B cell (primary cell): ENCODE results near the gene DNAJC1. TPM values are rescaled to one million over a fixed set of nuclear protein-coding genes. Genes with fewer than 3 reads are reported as not detected.

ENCODE experiments used
- ATAC-seq: fragments of 200-7000 bp; cut with Tn5 transposase; one replicate; pipeline ENCODE4 v1.10.0; 2021; ENCODE audit warnings: low read depth, mild to moderate bottlenecking, moderate number of reproducible peaks, moderate library complexity
- CTCF ChIA-PET: fragments of 350-600 bp; sonication (Branson Sonifier 250); formaldehyde crosslinking; loops from one replicate; lab custom pipeline; 2021; ENCODE audit warnings: antibody characterized with exemption, inconsistent platforms; lab: Charles Lee
- POLR2A ChIA-PET: fragments of 350-600 bp; sonication (Branson Sonifier 250); formaldehyde crosslinking; loops from one replicate; lab custom pipeline; 2021; ENCODE audit warnings: antibody characterized with exemption; lab: Charles Lee
- DNase-seq: peaks from one replicate; pipeline ENCODE4 v3.0.0; 2013
- H2AFZ ChIP-seq: 2 replicates; pipeline ENCODE4 v1.6.1; 2012; ENCODE audit warnings: mild to moderate bottlenecking, low read depth, low read length; ENCODE audit not compliant: insufficient read depth, poor library complexity, severe bottlenecking
- H3K27ac ChIP-seq, 2 donors: 1 replicate in 1 of 2; 2 replicates in 1 of 2; pipeline ENCODE4 v1.5.1; 2012 to 2013; ENCODE audit warnings: low read length in 2 of 2, mild to moderate bottlenecking in 2 of 2, moderate library complexity in 1 of 2
- H3K27me3 ChIP-seq, 4 experiments: fragments of 200-600 bp in 1 of 4; sonication (generic) in 1 of 4; replicated peaks in 1 of 4; 1 replicate in 2 of 4; 2 replicates in 2 of 4; pipeline versions ENCODE4 v1.6.1 to v1.7.0; 2013 to 2016; ENCODE audit warnings: low read length in 3 of 4, mild to moderate bottlenecking in 2 of 4, mixed read lengths in 1 of 4, moderate library complexity in 1 of 4; ENCODE audit not compliant: insufficient read depth in 4 of 4, control insufficient read depth in 3 of 4; ENCODE audit errors: control extremely low read depth in 1 of 4
- H3K36me3 ChIP-seq, 2 experiments: replicated peaks in 1 of 2; 1 replicate in 1 of 2; 2 replicates in 1 of 2; pipeline versions ENCODE4 v1.6.1 to v1.7.1; 2013; ENCODE audit warnings: low read length in 1 of 2; ENCODE audit not compliant: insufficient read depth in 2 of 2, control insufficient read depth in 1 of 2; ENCODE audit errors: control extremely low read depth in 1 of 2, extremely low read depth in 1 of 2
- H3K4me1 ChIP-seq, 2 donors: fragments of 200-600 bp in 1 of 2; sonication (generic) in 1 of 2; 1 replicate in 1 of 2; 2 replicates in 1 of 2; pipeline versions ENCODE4 v1.5.1 to v1.6.1; 2013 to 2017; ENCODE audit warnings: low read length in 2 of 2; ENCODE audit not compliant: control insufficient read depth in 2 of 2, insufficient read depth in 2 of 2
- H3K4me2 ChIP-seq: replicated peaks from 2 replicates; pipeline ENCODE3; 2012; ENCODE audit warnings: mild to moderate bottlenecking, low read depth, low read length; ENCODE audit not compliant: poor library complexity, severe bottlenecking
- H3K4me3 ChIP-seq, 5 experiments: fragments of 200-600 bp in 1 of 5; sonication (generic) in 1 of 5; 1 replicate in 3 of 5; 2 replicates in 2 of 5; pipeline versions ENCODE4 v1.5.1 to v1.7.0; 2011 to 2016; ENCODE audit warnings: low read length in 4 of 5, mild to moderate bottlenecking in 4 of 5, low read depth in 2 of 5, control low read depth in 1 of 5, moderate library complexity in 1 of 5; ENCODE audit not compliant: insufficient read depth in 1 of 5; ENCODE audit errors: control extremely low read depth in 1 of 5, extremely low read depth in 1 of 5
- H3K79me2 ChIP-seq: fragments of 200-600 bp; sonication (generic); one replicate; pipeline ENCODE4 v1.6.0; 2016; ENCODE audit warnings: low read length; ENCODE audit not compliant: control insufficient read depth, insufficient read depth
- H3K9ac ChIP-seq: fragments of 200-600 bp; sonication (generic); 2 replicates; pipeline ENCODE4 v1.6.1; 2017; ENCODE audit warnings: mild to moderate bottlenecking, low read length, moderate library complexity
- H3K9me3 ChIP-seq, 3 donors: one replicate each; pipeline versions ENCODE4 v1.6.1 to v1.7.1; 2013; ENCODE audit warnings: low read length in 2 of 3; ENCODE audit not compliant: control insufficient read depth in 2 of 3, insufficient read depth in 1 of 3; ENCODE audit errors: control extremely low read depth in 1 of 3
- H4K20me1 ChIP-seq: 2 replicates; pipeline ENCODE4 v1.6.0; 2012; ENCODE audit warnings: mild to moderate bottlenecking, low read length; ENCODE audit not compliant: insufficient read depth, control insufficient read depth, poor library complexity, severe bottlenecking
- H3K27ac Mint-ChIP-seq: one replicate; pipeline ENCODE4 v1.8.0; 2021; ENCODE audit warnings: mixed read lengths
- H3K27me3 Mint-ChIP-seq: one replicate; pipeline ENCODE4 v1.8.0; 2021; ENCODE audit warnings: mixed read lengths
- H3K4me1 Mint-ChIP-seq: one replicate; pipeline ENCODE4 v1.8.0; 2021; ENCODE audit warnings: mixed read lengths
- H3K4me3 Mint-ChIP-seq: one replicate; pipeline ENCODE4 v1.8.0; 2021; ENCODE audit warnings: mixed read lengths
- H3K9me3 Mint-ChIP-seq: one replicate; pipeline ENCODE4 v1.8.0; 2022; ENCODE audit warnings: mixed read lengths; ENCODE audit not compliant: insufficient read depth
- EZH2 ChIP-seq: IDR thresholded peaks from 2 replicates; pipeline ENCODE4 v1.6.1; 2012; ENCODE audit warnings: borderline replicate concordance, low read depth, mild to moderate bottlenecking, moderate library complexity, low read length; ENCODE audit not compliant: insufficient read depth, poor library complexity, severe bottlenecking
- WGBS: methylation state at CpG from one replicate; pipeline ENCODE4 v1.1.5; 2013; ENCODE audit warnings: missing lambda C conversion rate; ENCODE audit not compliant: insufficient coverage; 5-methylcytosine and 5-hydroxymethylcytosine counted together
- intact Hi-C: fragments of 100-400 bp; cut with micrococcal nuclease; formaldehyde crosslinking; loops from one replicate; pipeline ENCODE4 v1.10.0; 2022
- polyA plus RNA-seq: library from polyadenylated mRNA; depleted of rRNA; stranded (reverse); fragments of >200 nt; gene quantifications from 2 replicates; pipeline ENCODE4 v1.2.3, GENCODE V29; 2012
- total RNA-seq, 2 donors: library from RNA; stranded (reverse); fragments of 120-200 nt in 1 of 2; gene quantifications; 1 replicate in 1 of 2; 2 replicates in 1 of 2; pipeline versions ENCODE4 v1.2.3 to v1.2.4, GENCODE V29; 2013 to 2022
- TF ChIP-seq, protein P1 (sequence below): fragments of 200-600 bp; IDR thresholded peaks from one replicate; pipeline ENCODE4 v1.8.0; 2022; ENCODE audit warnings: antibody characterized with exemption, mild to moderate bottlenecking

Gene DNAJC1
- total and polyA plus RNA-seq, 2 donors (not counting 1 experiment from before 2014, with no cell fraction given): 9.4 to 15.4 TPM

DNA sequence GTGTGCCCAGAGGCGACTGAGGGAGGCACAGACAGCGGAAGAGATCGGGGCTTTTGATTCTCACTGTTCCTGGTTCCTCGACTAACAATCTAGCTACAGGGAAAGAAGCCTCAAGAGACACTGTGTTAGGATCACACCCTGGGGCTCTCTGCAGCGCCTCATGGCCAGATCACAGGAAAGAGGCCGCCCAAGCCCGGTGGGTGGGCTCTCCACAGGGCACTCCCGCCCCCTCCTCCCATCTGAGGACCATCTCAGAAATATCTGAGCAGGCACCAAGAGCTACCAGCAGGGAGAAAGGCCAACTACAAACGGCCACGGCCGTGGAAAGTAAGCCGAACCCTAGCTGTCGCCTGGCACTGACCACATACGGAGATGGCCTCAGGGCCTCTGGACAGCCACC lies 245.3 kb downstream of the DNAJC1 start:
- POLR2A ChIA-PET: no interaction called here
- Histone ChIP-seq H3K27me3 (no peaks in the 10 kb centered on the region), H2AFZ (no peak overlapping the region), H3K4me3 (no peak overlapping the region), H3K79me2 (no peaks in the 10 kb centered on the region), H3K9me3 (peaks cover 0 to 3% (median 0%) of the 10 kb centered on the region in 3 donors), H3K9ac (no peak overlapping the region), H3K36me3 (peaks cover 0 to 5% of the 10 kb centered on the region in 2 experiments), H4K20me1 (no peaks in the 10 kb centered on the region), H3K4me2 (no peak overlapping the region), H3K27ac (no peak overlapping the region), H3K4me1 (no peaks in the 10 kb centered on the region)
- no peak overlapping the region for H3K4me3 Mint-ChIP-seq
- no peaks in the 10 kb centered on the region for H3K4me1 Mint-ChIP-seq
- intact Hi-C loops: no loop called here
- DNase-seq: no peak
- no peak overlapping the region for H3K27ac Mint-ChIP-seq
- TF ChIP-seq EZH2: no peak
- TF ChIP-seq, protein P1, sequence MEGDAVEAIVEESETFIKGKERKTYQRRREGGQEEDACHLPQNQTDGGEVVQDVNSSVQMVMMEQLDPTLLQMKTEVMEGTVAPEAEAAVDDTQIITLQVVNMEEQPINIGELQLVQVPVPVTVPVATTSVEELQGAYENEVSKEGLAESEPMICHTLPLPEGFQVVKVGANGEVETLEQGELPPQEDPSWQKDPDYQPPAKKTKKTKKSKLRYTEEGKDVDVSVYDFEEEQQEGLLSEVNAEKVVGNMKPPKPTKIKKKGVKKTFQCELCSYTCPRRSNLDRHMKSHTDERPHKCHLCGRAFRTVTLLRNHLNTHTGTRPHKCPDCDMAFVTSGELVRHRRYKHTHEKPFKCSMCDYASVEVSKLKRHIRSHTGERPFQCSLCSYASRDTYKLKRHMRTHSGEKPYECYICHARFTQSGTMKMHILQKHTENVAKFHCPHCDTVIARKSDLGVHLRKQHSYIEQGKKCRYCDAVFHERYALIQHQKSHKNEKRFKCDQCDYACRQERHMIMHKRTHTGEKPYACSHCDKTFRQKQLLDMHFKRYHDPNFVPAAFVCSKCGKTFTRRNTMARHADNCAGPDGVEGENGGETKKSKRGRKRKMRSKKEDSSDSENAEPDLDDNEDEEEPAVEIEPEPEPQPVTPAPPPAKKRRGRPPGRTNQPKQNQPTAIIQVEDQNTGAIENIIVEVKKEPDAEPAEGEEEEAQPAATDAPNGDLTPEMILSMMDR: no peak
- 97% methylated on average over 14 of the region's 14 CpGs for WGBS
- CTCF ChIA-PET: no interaction called here
- H3K27me3 Mint-ChIP-seq: no peaks in the 10 kb centered on the region
- H3K9me3 Mint-ChIP-seq: no peaks in the 10 kb centered on the region
- no peak for ATAC-seq

DNA sequence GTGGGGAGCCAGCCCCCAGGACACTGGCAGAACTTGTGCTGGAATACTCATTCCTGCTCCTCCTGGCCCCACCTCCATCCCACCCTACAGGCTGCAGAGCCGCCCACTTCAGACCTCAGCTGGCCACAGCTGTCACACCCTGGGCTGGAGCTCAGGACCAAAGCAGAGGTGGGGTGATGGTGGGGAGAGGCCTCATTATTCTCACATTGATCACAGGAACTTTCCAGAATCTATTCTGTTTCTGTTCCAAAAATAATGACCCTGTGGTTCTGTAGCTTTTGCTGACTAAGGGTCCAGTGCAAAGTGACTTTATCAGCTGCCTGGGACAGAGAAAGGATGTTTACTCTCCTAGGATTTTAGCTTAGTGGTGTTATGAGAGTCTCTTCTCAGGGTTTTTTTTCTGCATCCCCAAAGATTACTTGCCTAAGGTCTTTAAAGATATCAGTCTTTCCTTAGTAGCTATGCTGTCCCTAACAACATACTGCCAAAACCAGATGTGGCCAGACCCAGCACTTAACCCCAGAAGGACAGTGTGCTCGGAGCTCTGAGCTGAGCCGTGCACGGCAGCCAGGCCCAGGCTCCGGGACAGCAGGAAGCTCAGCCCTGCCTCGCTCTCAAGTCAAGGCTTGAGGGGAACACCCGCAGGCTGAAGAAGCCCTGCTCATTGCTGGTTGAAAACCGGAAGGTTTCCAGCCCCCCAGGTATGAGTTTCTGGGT lies 246.2 kb downstream of the DNAJC1 start:
- POLR2A ChIA-PET: no interaction called here
- H3K36me3 ChIP-seq: peaks cover 0 to 5% of the 10 kb centered on the region in 2 experiments
- no peaks in the 10 kb centered on the region for H4K20me1 ChIP-seq
- 99% methylated on average over 7 of the region's 8 CpGs for WGBS
- H3K27me3 Mint-ChIP-seq: no peaks in the 10 kb centered on the region
- H3K4me1 Mint-ChIP-seq: no peaks in the 10 kb centered on the region
- no peak overlapping the region for H3K4me2 ChIP-seq
- CTCF ChIA-PET: no interaction called here
- H3K27ac ChIP-seq: no peak overlapping the region
- H3K4me1 ChIP-seq: no peaks in the 10 kb centered on the region
- DNase-seq (no peak), ATAC-seq (no peak)
- TF ChIP-seq EZH2: no peak
- H3K79me2 ChIP-seq: no peaks in the 10 kb centered on the region
- no peak overlapping the region for H3K4me3 ChIP-seq
- H2AFZ ChIP-seq: no peak overlapping the region
- H3K27ac Mint-ChIP-seq: no peak overlapping the region
- H3K9me3 ChIP-seq: peaks cover 0 to 3% (median 0%) of the 10 kb centered on the region in 3 donors
- H3K27me3 ChIP-seq: no peaks in the 10 kb centered on the region
- no peaks in the 10 kb centered on the region for H3K9me3 Mint-ChIP-seq
- intact Hi-C loops: no loop called here
- H3K9ac ChIP-seq: no peak overlapping the region
- H3K4me3 Mint-ChIP-seq: no peak overlapping the region
